Ovary (tissue), 3 donors: ENCODE measurements around the gene CAMK2D.

Source experiments
- CTCF ChIP-seq, 3 donors: fragments of 450-650 bp in 2 of 3; fragments of 200-600 bp in 1 of 3; IDR thresholded peaks; one replicate each; pipeline versions ENCODE4 v1.5.1 to v1.8.0; 2016 to 2022; ENCODE audit warnings: antibody characterized with exemption in 3 of 3, mild to moderate bottlenecking in 1 of 3
- POLR2A ChIP-seq: fragments of 450-650 bp; IDR thresholded peaks from one replicate; pipeline ENCODE4 v1.6.1; 2017; ENCODE audit warnings: antibody characterized with exemption, mild to moderate bottlenecking, moderate library complexity
- donor health status: DM: no; HTN: no; CAD: no.

GRCh38 chr4:113730467-113731216 is 30.9 kb downstream of the CAMK2D start:
- TF ChIP-seq POLR2A, result no peak
- TF ChIP-seq CTCF (IDR thresholded peaks at IDR 0.05), result no peak
